Osteocyte (in vitro differentiated cells): ENCODE results near the gene FMNL2. TPM values are rescaled to one million over a fixed set of nuclear protein-coding genes. Genes with fewer than 3 reads are reported as not detected.

Experiments used
- DNase-seq: peaks from one replicate; pipeline ENCODE4 v3.0.0; 2021; ENCODE audit warnings: mixed read lengths; ENCODE audit not compliant: unreplicated experiment; ENCODE audit errors: extremely low spot score
- H3K27ac Mint-ChIP-seq: one replicate; pipeline ENCODE4 v1.8.0; 2021; ENCODE audit warnings: mild to moderate bottlenecking, mixed read lengths; ENCODE audit not compliant: unreplicated experiment
- H3K27me3 Mint-ChIP-seq: one replicate; pipeline ENCODE4 v1.8.0; 2021; ENCODE audit warnings: mixed read lengths; ENCODE audit not compliant: unreplicated experiment
- H3K36me3 Mint-ChIP-seq: one replicate; pipeline ENCODE4 v1.8.0; 2021; ENCODE audit warnings: mixed read lengths; ENCODE audit not compliant: unreplicated experiment
- H3K4me1 Mint-ChIP-seq: one replicate; pipeline ENCODE4 v1.8.0; 2021; ENCODE audit warnings: mixed read lengths; ENCODE audit not compliant: unreplicated experiment
- H3K4me3 Mint-ChIP-seq: one replicate; pipeline ENCODE4 v1.8.0; 2021; ENCODE audit warnings: mild to moderate bottlenecking, moderate library complexity, mixed read lengths; ENCODE audit not compliant: unreplicated experiment
- H3K9me3 Mint-ChIP-seq: one replicate; pipeline ENCODE4 v1.8.0; 2021; ENCODE audit warnings: mixed read lengths; ENCODE audit not compliant: unreplicated experiment
- total RNA-seq: library from RNA; stranded (reverse); gene quantifications from 2 replicates; pipeline ENCODE4 v1.2.1, GENCODE V29; 2021
- TF ChIP-seq, protein P1 (sequence below): fragments of 200-600 bp; sonication (generic); IDR thresholded peaks from 2 replicates; pipeline ENCODE4 v1.5.0; 2021; ENCODE audit warnings: antibody characterized with exemption, mild to moderate bottlenecking, moderate library complexity

FMNL2 gene
- total RNA-seq, 1 donor from 2014 or later, result 45.3 TPM

DNA sequence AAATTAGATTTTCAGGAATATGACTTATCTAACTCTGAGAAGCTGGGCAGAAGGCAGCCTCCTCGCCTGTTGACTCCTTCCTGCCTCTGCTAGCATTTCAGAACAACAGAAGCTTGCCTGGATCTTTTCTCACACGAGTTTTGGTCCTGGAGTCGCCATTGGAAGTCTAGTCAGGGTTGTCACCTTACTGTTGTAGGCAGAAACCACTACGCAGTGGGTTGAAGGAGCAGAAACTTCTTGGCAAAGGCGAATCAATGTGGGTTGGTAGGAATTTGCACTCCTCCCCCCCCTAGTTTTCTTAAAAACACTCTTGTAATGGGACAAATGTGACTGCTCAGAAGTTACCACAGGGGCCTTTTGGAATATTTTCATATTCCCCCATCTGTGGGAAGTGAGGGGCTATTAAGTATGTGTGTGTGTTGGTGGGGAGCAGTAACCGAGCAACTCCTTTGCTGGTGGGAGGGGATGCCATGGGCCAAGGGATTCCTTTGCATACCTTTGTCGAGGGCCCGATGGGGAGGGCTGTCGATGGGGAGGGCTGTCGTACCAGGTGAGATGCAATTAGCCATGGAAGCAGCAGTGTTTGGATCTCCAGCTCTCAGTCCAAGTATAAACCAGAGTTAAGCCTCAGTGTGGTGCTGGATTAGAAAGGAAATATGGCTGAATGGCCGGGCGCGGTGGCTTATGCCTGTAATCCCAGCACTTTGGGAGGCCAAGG lies 117.4 kb downstream of the FMNL2 start:
- H3K27ac Mint-ChIP-seq, result no peak overlapping the region
- peaks cover 4% of the 10 kb centered on the region for H3K36me3 Mint-ChIP-seq
- H3K9me3 Mint-ChIP-seq, result no peaks in the 10 kb centered on the region
- no peak for DNase-seq
- TF ChIP-seq, protein P1, sequence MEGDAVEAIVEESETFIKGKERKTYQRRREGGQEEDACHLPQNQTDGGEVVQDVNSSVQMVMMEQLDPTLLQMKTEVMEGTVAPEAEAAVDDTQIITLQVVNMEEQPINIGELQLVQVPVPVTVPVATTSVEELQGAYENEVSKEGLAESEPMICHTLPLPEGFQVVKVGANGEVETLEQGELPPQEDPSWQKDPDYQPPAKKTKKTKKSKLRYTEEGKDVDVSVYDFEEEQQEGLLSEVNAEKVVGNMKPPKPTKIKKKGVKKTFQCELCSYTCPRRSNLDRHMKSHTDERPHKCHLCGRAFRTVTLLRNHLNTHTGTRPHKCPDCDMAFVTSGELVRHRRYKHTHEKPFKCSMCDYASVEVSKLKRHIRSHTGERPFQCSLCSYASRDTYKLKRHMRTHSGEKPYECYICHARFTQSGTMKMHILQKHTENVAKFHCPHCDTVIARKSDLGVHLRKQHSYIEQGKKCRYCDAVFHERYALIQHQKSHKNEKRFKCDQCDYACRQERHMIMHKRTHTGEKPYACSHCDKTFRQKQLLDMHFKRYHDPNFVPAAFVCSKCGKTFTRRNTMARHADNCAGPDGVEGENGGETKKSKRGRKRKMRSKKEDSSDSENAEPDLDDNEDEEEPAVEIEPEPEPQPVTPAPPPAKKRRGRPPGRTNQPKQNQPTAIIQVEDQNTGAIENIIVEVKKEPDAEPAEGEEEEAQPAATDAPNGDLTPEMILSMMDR, result no peak
- peaks cover 29% of the 10 kb centered on the region for H3K4me1 Mint-ChIP-seq
- no peak overlapping the region for H3K4me3 Mint-ChIP-seq
- H3K27me3 Mint-ChIP-seq, result no peaks in the 10 kb centered on the region

DNA sequence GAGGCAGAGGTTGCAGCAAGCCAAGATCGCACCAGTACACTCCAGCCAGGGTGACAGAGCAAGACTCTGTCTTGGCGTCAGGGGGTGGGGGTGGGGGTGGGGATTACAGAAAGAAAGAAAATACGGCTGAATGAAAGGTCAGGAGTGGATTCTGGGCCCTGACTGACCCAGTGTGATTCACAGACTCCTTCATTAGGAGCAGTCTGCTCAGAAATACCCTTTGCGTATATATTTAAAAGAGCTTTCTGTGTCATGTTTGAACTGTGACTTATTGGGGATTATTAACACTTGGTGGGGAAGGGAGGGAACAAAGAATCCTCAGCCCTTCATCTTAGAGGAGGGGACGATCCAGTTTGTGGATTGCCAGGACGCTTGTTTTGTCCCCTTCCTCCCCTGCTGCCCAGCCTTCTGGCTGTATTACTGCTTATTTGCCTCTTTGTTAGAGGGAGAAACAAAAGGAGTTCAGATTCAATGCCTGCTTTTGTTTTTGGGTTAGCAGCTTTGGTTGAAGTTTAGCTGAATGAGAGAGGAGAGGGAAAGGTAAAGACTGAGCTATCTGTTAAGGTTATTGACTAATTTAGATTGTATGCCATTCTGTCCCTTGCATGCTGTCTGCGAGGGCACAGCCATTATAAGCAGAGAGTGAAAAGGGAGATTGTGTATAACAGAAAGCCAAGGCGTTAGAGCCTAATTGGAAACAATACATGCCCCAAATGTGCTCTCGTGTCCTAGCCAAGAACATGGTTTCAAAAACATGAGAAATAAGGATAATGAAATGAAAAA lies 118.3 kb downstream of the FMNL2 start:
- H3K27ac Mint-ChIP-seq, result no peak overlapping the region
- TF ChIP-seq, protein P1, result no peak
- no peaks in the 10 kb centered on the region for H3K27me3 Mint-ChIP-seq
- peaks cover 4% of the 10 kb centered on the region for H3K36me3 Mint-ChIP-seq
- no peak overlapping the region for H3K4me3 Mint-ChIP-seq
- no peaks in the 10 kb centered on the region for H3K9me3 Mint-ChIP-seq
- H3K4me1 Mint-ChIP-seq, result peaks cover 23% of the 10 kb centered on the region
- no peak for DNase-seq

DNA sequence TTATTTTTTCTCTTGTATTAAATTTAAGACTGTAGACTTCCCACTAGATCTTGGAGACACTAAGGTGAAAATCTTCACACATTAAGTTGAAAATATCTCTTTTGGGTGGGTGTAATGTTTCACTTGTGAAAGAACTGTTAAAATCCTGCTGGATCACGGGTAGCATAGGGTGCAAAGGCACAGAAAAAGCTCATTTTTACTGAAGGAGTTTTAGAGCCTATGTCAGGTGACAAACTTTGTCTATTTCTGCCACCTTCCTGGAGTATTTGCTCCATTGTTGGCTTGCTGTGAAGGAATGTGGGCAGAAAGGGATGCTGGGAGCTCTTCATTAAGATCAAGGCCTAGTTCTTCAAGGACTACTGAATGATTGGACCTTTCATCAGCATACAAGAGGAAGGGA lies 119.4 kb downstream of the FMNL2 start:
- Mint-ChIP-seq H3K9me3 (no peaks in the 10 kb centered on the region), H3K27ac (no peak overlapping the region), H3K4me3 (no peak overlapping the region), H3K4me1 (peaks cover 16% of the 10 kb centered on the region), H3K36me3 (peaks cover 4% of the 10 kb centered on the region), H3K27me3 (no peaks in the 10 kb centered on the region)
- TF ChIP-seq, protein P1, result no peak
- DNase-seq, result no peak

DNA sequence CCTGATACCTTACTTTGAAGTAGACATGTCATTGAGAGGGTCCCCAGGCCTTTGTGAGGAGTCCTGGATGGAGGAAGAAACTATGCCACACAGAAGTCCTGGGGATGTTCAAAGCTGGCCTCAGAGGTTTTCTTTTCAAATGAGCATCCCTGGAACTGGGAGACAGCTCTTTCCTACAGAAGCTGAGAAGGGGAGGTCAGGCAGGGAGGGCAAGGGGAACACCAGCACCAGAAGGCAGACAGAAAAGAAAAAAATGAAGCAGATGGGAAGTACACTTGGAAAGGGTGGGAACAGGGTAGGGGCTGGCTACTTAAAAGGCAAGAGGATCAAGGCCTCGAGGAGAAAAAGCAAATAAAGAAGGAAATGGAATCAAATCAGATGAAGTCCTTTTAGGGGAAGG lies 120.0 kb downstream of the FMNL2 start:
- H3K4me1 Mint-ChIP-seq, result peaks cover 21% of the 10 kb centered on the region
- no peaks in the 10 kb centered on the region for H3K9me3 Mint-ChIP-seq
- H3K27me3 Mint-ChIP-seq, result no peaks in the 10 kb centered on the region
- peak overlapping the region; percentile 10 for H3K27ac Mint-ChIP-seq
- no peak for DNase-seq
- H3K4me3 Mint-ChIP-seq, result no peak overlapping the region
- TF ChIP-seq, protein P1, result no peak
- peaks cover 4% of the 10 kb centered on the region for H3K36me3 Mint-ChIP-seq

DNA sequence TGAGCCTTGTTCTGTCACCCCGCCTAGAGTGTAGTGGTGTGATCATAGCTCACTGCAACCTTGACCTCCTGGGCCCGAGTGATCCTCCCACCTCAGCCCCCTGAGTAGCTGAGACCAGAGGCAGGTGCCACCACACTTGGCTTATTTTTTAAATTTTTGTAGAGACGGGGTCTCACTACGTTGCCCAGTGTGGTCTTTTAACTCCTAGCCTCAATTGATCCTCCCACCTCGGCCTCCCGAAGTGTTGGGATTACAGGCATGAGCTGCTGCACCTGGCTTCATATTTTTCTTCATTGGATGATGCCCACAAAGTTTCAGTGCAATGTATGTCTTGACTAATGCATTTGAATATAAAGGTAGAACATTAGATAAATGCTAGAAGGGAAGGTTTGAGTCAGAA lies 120.8 kb downstream of the FMNL2 start:
- no peak overlapping the region for H3K4me3 Mint-ChIP-seq
- no peak overlapping the region for H3K27ac Mint-ChIP-seq
- TF ChIP-seq, protein P1, result no peak
- no peaks in the 10 kb centered on the region for H3K9me3 Mint-ChIP-seq
- peaks cover 4% of the 10 kb centered on the region for H3K36me3 Mint-ChIP-seq
- H3K27me3 Mint-ChIP-seq, result no peaks in the 10 kb centered on the region
- no peak for DNase-seq
- H3K4me1 Mint-ChIP-seq, result peaks cover 24% of the 10 kb centered on the region
